Thyroid gland (tissue), 4 donors: ENCODE results near the gene PARP11.

Experiments used
- POLR2A ChIP-seq, 2 donors: fragments of 450-650 bp; IDR thresholded peaks; one replicate each; pipeline ENCODE4 v1.6.1; 2017; ENCODE audit warnings: antibody characterized with exemption in 2 of 2, mild to moderate bottlenecking in 2 of 2, moderate library complexity in 1 of 2
- TF ChIP-seq, protein P1 (sequence below), 6 experiments: fragments of 200-600 bp in 3 of 6; fragments of 450-650 bp in 3 of 6; sonication (generic) in 3 of 6; IDR thresholded peaks; one replicate each; pipeline ENCODE4 v1.5.1; 2016 to 2019; ENCODE audit warnings: antibody characterized with exemption in 6 of 6, mild to moderate bottlenecking in 2 of 6, inconsistent platforms in 1 of 6, moderate library complexity in 1 of 6

DNA sequence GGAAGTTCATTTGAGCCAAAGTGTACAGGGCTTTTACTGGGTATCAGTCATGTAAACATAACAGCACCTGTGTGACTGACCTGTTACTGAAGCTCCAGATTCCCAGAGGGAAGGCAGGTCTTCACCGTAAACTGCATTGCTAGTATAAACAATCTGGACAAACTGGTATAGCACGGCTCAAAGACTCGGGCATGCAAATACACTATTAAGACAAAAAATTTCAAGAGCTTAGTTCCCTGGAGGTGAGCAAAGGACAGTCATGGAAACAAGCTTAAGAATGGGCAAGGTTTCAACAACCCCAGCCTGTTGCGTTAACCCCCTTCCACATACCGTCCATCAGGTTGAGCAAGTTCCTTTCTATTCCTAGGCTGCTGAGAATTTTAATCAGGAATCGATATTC is 9.4 kb downstream of the PARP11 start:
- TF ChIP-seq POLR2A (IDR thresholded peaks at IDR 0.05): no peak
- TF ChIP-seq, protein P1, sequence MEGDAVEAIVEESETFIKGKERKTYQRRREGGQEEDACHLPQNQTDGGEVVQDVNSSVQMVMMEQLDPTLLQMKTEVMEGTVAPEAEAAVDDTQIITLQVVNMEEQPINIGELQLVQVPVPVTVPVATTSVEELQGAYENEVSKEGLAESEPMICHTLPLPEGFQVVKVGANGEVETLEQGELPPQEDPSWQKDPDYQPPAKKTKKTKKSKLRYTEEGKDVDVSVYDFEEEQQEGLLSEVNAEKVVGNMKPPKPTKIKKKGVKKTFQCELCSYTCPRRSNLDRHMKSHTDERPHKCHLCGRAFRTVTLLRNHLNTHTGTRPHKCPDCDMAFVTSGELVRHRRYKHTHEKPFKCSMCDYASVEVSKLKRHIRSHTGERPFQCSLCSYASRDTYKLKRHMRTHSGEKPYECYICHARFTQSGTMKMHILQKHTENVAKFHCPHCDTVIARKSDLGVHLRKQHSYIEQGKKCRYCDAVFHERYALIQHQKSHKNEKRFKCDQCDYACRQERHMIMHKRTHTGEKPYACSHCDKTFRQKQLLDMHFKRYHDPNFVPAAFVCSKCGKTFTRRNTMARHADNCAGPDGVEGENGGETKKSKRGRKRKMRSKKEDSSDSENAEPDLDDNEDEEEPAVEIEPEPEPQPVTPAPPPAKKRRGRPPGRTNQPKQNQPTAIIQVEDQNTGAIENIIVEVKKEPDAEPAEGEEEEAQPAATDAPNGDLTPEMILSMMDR (IDR thresholded peaks at IDR 0.05): peak in 1 of 6 experiments; percentile 36
